Fibroblast of skin of left quadriceps (primary cell): ENCODE results near the gene ARHGEF28.
A peak's percentile ranks its signal among the peaks of the same experiment; 100 is the strongest.

Experiments used
- DNase-seq, 2 experiments: peaks; one replicate each; pipeline ENCODE4 v3.0.0-alpha.2; 2013; ENCODE audit warnings: low read depth in 2 of 2

Gene ARHGEF28

DNA sequence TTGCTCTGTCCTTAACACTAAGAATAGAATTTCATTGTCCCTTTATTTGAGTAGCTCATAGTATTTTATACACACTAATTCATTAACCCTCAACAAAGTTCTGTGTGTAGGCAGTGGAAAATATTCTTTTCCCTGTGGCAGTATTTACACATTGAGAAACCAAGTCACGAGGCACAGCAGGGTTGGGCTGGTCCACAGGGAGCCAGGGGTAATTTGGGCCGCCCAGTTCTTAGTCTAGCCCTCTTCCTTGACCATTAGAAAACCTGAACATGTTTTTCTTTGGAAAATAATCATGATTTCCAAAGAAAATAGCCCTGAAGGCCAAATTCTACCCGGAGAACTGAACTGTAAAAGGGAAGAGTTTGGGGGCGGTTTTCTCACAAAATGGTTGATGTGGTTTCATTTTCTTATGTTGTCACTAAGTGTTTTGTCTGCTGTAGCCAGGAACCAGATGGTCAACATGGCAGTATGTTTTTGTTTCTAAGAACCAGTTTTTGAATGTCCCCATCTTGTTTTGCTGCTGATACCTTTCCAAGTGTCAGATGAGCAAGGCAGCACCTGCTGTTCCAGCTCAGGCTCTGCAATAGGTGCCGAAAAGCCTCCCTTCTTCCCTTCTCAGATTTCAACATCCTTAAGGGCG lies 29.6 kb downstream of the ARHGEF28 start:
- no peak for DNase-seq

DNA sequence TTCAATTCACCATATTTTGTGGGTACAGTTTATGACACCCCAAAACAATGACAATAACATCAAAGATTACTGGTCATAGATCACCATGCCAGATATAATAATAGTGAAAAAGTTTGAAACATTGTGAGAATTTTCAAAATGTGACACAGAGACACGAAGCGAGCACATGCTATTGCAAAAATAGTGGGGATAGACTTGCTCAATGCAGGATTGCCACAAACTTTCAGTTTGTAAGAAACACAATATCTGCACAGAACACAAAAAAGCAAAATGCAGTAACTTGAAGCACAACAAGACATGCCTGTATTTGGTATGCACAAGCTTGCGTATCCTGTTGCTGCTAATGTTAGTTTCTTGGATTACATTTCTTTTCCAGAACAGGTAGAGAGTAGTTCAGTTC lies 35.8 kb downstream of the ARHGEF28 start:
- DNase-seq = no peak

DNA sequence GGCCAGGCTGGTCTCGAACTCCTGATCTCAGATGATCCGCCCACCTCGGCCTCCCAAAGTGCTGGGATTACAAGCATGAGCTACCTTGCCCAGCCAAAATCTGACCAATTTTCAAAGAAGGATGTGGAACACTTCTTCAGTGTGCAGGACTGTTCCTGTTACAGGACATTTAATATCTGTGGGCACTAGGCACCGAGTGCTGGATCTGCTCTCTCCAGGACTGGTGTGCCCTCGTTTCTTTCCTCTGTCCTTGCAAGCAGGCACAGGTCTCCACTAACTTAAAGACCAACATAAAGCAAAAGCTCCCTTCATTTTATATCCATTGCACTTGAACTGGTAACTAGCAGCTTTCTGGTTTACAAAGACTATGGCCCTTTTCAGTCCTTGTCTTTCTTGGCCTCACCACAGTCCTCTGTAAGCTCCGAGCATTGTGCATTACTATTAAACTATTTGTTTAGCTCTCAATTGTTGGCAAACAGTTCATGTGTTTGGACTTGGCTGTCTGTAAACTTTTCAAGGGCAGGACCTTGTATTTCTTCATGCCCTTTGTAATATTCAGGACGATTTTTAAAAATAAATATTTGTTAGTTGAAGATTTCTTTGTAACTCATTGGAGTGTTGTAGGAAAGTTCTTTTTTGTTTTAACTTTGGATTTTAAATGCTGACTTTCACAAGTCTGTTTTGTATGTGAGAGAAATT lies 37.3 kb downstream of the ARHGEF28 start:
- no peak for DNase-seq

DNA sequence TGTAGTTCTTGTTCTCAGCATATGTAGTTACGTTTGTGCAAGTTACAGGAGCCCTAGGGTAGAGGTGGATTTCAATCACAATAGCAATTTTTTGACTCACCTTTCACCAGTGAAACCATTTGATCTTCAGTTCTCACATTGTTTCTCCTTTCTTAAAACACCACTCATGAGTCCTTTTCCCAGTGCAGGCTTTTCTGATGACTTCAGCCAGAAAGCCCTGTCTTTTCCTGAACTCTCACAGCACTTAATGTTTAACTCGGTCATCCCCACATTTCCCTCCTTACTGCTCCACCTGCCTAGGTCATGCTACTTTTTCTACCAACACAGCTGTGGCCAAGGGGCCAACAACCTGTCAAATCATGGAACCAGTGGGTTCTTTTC lies 37.9 kb downstream of the ARHGEF28 start:
- DNase-seq = no peak

DNA sequence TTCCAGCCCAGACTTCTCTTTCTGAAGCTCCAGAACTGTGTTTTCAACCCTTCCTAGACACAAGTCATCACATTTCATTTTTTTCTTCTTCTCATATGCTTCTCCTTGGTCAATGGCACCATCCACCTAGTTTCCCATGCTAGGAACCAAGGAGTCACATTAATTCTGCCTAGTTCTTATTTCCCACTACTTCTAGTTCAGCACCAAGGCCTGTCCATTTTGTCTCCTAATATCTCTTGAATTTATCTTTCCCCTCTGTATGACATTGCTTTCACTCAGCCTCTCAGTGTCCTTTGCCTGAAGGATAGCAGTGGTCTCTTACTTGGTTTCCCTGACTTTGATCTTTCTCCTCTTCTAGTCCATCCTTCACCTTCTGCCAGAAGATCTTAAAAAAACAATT lies 38.8 kb downstream of the ARHGEF28 start:
- DNase-seq = no peak

GRCh38 chr5:73666891-73667290 lies 40.9 kb downstream of the ARHGEF28 start:
- DNase-seq = no peak

DNA sequence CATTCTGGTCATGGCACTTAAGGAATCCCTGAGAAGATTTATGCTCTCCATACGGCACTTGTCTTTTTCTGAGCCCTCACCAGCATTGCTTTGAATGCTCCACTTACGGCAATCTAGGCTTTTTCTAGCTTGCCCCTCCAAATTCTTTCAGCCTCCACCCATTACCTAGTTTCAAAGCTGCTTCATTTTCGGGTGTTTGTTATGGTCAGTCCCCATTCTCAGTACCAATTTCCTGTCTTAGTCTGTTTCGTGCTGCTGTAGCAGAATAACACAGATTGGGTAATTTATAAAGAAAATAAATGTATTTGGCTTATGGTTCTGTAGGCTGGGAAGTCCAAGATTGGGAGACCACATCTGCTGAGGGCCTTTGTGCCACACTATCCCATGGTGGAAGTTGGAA lies 42.0 kb downstream of the ARHGEF28 start:
- DNase-seq = no peak

DNA sequence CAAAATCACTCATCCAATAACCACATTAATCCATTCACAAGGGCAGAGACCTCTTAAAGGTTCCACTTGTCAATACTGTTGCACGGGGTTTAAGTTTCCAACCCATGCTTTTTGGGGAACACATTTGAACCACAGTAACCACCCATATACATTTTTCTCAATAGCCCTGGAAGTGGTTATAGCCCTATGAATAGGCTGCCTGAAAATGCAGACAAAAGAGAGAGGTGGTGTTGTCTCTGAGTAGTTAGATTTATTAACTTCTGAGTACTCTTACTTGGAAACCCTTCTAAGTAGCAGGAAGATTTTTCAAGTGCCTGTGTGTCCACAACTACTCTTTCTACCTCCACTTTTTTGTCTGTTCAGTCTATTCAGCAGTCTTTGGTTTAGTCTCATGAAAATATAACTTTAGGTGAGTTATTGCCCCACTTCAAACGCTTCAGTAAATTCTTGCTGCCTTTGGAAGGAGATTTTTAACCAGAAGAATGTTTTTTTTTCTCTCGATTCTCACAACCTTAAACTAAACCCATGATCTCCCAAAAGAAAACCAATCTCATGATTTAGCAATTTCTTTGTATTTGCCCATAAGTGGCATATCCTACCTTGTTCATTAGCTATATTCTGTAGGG lies 42.6 kb downstream of the ARHGEF28 start:
- no peak for DNase-seq

- no peak for DNase-seq
Measured at GRCh38 chr5:73670731-73671130, 44.7 kb downstream of the ARHGEF28 start.

DNA sequence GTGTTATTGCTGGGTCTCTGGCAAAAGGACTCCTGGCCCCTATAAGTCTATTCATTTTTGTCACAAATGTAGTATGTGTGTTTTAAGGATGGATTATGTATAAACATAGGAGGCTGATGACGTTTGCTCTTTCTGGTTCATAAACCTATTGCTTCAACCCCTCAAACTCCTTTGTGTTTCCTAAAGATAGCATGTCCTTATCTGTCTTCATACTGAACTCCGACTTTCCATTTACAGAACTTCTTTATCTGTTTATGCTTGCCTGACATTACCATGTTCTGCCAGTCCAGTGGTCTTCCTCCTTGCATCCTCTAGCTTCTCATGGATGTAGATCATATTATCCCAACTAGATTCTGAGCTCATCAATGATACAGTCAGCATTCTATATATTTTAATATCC lies 46.1 kb downstream of the ARHGEF28 start:
- no peak for DNase-seq

DNA sequence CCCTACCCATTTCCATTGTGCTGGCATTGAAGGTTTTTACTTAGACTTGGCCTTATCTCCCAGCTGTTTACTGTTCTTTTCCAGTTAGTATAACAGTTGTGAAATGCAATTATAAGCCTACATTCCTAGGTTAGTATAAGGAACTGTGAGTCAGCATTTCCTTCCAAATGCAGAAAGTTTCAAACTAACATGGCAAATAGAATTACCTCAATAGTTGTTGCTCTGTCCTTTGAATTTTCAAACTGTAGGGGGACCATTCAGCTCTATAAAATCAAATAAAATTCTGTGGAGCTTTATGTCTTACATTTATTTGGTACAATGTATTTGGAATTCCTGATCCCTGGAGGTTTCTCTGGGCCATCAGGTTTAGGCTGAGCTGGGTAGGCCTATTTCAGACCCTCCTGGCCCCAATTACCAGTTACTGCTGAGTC lies 47.2 kb downstream of the ARHGEF28 start:
- peak; percentile 68 to 71 for DNase-seq

GRCh38 chr5:73674669-73675004 lies 48.6 kb downstream of the ARHGEF28 start:
- DNase-seq = no peak

DNA sequence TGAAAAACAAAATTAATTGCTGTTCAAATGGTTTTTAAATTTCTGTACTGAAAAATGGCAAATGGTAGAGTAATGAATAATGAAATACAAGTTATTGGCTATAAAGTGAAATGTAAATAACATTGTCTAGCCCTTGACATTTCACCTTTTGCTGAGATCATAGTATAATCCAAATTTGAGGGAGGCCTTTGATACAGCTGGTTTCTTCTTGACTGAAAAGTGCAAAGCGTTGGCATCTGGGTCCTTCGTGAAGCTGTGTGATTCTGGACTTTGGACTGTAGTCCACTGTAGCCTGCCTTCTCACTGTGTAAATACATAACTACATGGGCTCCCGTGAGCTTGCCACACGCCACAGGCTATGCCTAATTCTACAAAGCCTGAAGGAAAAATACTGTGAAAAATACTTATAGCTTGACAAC lies 52.3 kb downstream of the ARHGEF28 start:
- DNase-seq = no peak

DNA sequence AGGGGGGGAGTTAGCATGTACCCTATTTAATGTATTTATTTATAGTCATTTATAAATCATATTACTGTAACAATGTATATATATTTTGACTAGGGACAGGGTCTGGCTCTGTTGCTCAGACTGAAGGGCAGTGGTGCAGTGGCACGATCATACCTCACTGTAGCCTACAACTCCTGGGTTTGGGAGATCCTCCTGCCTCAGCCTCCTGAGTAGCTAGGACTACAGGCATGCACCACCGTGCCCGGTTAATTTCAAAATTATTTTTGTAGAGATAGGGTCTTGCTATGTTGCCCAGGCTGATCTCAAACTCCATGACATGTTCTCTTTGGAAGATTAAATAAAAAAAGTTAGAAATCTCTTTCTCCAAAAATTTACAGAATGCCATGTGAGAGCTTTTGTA lies 52.8 kb downstream of the ARHGEF28 start:
- DNase-seq = no peak

DNA sequence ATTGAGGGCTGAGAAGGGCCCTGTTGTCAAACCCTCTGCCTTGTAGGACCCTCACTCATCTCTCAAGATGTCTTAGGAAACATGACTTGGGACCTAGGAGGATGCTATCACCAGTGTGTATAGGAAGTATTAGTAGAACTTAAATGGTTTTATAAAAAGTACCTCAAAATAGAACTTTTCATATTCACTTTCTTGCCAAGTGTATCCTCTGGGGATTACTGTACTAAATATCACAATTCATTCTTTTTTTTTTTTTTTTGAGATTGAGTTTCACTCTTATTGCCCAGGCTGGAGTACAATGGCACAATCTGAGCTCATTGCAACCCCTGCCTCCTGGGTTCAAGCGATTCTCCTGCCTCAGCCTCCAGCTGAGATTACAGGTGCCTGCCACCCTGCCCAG lies 56.2 kb downstream of the ARHGEF28 start:
- DNase-seq = no peak

DNA sequence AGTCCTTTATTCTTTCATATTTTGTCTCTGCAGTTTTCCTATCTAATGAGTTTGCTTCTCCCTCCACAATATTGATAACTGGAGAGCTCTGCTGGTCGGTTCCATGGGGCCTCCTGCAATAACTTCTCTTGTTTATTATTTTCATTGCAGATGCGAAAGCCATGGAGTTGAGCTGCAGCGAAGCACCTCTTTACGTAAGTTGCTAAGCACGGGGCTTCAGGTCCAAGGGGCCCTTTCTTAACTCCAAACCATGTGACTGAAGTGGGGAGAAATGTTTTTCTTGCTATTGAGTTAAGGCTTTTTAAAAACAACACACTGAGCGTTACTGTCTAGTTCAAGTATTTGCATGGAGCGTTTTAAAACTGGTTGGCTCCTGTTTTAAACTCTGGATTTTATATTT lies 58.7 kb downstream of the ARHGEF28 start:
- DNase-seq = no peak

GRCh38 chr5:73686912-73687311 lies 60.9 kb downstream of the ARHGEF28 start:
- DNase-seq = no peak

DNA sequence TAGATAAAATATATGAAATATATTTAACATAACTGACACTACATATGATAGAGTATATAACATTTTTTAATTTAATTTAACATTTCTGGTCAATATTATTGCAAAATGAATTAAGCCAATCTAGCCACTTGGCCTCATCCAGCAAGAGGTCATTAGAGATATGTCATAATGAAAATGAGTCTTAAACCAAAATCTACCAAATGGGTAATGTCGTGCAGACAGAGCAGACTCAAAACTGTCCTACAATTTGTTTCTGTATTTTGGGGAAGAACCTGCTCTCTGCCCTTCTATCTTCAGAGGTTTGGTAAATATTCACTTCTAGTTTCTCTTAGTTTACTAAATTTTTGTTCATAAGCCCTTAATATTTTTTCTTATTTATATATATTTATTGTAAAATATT lies 61.4 kb downstream of the ARHGEF28 start:
- no peak for DNase-seq

DNA sequence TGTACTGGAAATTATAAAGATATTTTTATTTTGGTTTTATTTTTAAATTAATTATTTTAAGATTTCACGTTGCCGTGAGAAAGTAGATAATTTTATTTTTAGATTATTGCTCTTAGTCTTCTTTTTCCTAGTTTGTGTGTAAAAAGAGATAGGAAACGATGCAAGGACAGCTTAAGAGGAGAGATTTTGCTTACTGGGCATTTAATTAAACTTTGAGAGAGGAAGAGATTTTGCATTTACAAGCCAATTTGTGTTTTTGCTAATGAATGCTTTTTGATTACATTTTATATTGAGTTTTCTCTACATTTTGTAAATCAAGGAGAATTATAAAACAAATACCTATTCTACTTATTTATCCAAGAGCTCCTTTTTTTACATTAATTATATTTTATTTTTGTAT lies 64.0 kb downstream of the ARHGEF28 start:
- no peak for DNase-seq

DNA sequence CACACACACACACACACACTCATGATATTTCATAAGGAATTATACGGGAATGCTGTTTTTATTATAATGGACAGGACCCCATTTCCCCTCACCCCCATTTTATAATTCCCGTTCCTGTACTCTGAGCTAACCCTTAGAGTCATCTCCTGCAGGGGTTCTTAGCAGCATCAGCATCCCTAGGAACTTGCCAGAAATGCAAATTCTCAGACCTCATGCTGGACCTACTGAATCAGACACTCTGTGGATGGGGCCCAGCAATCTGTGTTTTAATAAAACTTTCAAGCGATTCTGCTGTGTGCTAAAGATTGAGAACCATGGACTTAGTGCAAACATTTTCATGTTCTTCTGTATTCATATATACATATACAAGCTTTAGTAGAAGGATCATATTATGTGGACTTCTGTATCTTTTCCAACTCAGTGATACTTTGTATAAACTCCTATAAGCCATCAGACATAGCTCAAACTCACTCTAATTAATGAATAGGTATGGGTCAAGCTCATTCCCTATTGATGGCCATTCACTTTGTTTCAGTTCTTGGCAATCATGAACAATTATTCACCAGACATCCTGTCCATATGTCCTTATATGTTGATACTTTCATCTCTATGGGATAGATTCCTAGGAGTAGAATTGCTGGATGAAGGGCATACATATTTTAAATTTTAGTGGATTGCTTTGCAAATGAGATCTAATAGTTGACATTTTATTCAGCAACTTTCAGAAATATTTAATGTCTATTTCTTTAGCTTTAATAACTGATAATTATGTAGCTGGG lies 65.5 kb downstream of the ARHGEF28 start:
- DNase-seq = no peak

GRCh38 chr5:73692166-73692640 lies 66.2 kb downstream of the ARHGEF28 start:
- DNase-seq = peak; percentile 59 to 69

DNA sequence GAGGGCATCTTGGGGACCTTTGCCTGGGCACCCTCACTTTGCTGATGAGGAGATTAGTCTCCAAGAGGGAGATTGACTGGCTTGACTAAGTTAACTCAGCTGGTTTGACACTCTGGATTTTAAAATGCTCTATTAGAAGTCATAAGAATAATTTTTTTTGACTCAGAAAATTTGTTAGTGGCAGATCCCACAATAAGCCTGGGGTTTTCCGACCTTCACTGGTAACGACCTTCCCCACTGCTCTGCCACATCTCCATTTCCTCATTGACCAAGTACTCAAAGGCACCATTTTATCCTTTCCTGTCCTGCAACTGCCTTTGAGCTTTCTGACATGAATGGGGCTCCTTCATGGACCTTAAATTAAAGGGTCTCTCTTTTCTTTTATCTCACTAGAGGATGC lies 67.0 kb downstream of the ARHGEF28 start:
- no peak for DNase-seq
